ENCODE measurements around the gene FSTL4. TPM values are rescaled to one million over a fixed set of nuclear protein-coding genes. Genes with fewer than 3 reads are reported as not detected.

Gene FSTL4
- total RNA-seq, 4 donors from 2014 or later: 0.22 to 0.47 (median 0.27) TPM; not detected in 1

DNA sequence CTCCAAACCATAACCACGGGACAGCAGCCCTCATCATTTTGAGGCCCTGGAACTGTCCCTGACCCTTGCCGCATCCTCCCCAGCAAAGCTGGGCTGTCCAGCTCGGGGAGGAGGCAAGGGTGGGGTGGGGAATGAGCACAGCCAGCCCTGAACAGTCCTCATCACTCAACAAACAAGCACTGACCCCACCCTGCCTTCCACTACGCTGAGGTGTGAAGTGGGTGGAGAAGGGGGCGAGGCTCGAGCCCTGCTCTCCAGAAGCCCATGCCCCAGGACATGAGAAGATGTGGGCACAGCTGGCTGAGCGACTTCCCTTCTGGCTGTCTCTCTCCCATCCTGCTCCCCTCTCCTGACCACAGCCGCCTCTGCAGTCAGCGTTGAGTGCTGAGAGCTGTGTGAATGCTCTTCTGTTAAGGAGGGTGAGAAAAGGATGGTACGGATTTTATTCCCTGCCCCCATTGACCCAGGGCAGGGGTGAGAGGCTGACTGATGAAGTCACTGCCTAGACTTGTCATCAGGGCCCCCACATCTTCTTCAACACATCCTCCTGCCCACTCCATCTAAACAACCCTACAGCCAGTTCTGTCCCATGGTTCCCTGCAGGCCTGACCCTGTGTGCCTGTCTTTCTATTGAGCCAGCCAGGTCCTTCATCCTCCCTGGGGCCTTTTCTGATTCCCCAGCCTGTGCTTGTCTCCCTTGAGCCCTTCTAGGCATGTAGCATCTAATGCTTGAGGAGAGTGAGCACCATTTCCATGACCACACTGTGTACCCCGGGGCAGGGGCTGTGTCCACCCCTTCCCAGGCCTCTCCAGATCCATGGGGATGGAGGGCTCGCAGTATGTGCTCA, 276.0 kb downstream of the FSTL4 start:
- Histone ChIP-seq H3K27me3 (no peaks in the 10 kb centered on the region), H3K9me3 (no peaks in the 10 kb centered on the region), H3K36me3 (no peaks in the 10 kb centered on the region), H3K4me3 (no peak overlapping the region), H3K27ac (no peak overlapping the region), H3K4me1 (no peaks in the 10 kb centered on the region)
- TF ChIP-seq EP300 (IDR thresholded peaks at IDR 0.05) (no peak), POLR2AphosphoS5 (IDR thresholded peaks at IDR 0.05) (no peak), POLR2A (IDR thresholded peaks at IDR 0.05) (no peak)
- TF ChIP-seq, protein P1, sequence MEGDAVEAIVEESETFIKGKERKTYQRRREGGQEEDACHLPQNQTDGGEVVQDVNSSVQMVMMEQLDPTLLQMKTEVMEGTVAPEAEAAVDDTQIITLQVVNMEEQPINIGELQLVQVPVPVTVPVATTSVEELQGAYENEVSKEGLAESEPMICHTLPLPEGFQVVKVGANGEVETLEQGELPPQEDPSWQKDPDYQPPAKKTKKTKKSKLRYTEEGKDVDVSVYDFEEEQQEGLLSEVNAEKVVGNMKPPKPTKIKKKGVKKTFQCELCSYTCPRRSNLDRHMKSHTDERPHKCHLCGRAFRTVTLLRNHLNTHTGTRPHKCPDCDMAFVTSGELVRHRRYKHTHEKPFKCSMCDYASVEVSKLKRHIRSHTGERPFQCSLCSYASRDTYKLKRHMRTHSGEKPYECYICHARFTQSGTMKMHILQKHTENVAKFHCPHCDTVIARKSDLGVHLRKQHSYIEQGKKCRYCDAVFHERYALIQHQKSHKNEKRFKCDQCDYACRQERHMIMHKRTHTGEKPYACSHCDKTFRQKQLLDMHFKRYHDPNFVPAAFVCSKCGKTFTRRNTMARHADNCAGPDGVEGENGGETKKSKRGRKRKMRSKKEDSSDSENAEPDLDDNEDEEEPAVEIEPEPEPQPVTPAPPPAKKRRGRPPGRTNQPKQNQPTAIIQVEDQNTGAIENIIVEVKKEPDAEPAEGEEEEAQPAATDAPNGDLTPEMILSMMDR (IDR thresholded peaks at IDR 0.05): no peak
- ATAC-seq: no peak
- 67 to 68% methylated on average over 2 to 8 of the region's 12 CpGs for WGBS, 2 donors (ENCODE audit: low coverage in 1 of 2)

DNA sequence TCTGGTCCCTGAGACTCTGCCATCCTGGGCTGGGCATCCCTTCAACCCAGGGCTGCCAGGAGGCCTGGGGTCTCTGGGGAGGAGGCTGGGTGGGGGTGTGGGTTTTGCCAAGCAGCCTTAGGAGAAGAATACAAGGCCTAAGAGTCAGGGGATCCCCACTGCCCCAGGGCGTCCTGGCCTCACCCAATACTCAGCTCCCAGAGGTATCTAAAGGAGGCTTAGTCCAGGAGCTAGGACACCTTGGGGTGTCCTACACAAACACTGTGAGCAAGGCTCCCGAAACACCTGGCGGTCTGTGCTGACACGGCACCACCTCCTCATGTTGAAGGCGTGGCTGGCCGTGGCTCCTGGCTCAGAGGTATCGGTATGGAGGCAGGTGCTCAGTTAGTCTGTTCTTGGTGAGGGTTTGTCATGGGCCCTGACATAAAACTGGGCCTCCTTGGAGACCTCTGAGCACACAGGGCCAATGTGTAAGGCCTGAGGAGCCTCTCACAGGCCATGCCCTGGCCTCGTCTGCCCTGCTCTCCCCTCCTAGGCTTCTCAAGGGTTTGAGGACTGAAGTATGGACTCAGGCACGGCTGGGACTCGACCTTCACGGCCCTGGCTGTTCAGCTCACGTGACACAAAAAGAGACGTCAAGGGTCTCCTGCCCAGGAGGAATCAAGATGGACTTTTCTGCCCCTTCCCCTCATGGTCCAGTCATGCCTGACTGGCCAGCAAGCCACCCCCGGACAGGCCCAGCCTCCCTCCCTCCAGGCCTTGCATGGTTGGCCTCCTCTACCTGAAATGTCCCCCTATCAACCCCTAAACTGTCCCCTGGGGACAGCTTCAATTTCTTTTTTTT, 277.3 kb downstream of the FSTL4 start:
- 94 to 100% methylated on average over 1 to 6 of the region's 14 CpGs for WGBS, 2 donors (ENCODE audit: low coverage in 1 of 2)
- Histone ChIP-seq H3K36me3 (no peaks in the 10 kb centered on the region), H3K27me3 (no peaks in the 10 kb centered on the region), H3K27ac (no peak overlapping the region), H3K4me3 (no peak overlapping the region), H3K4me1 (no peaks in the 10 kb centered on the region), H3K9me3 (no peaks in the 10 kb centered on the region)
- TF ChIP-seq, protein P1 (IDR thresholded peaks at IDR 0.05): no peak
- TF ChIP-seq POLR2AphosphoS5 (IDR thresholded peaks at IDR 0.05) (no peak), POLR2A (IDR thresholded peaks at IDR 0.05) (no peak), EP300 (IDR thresholded peaks at IDR 0.05) (no peak)
- no peak for ATAC-seq

DNA sequence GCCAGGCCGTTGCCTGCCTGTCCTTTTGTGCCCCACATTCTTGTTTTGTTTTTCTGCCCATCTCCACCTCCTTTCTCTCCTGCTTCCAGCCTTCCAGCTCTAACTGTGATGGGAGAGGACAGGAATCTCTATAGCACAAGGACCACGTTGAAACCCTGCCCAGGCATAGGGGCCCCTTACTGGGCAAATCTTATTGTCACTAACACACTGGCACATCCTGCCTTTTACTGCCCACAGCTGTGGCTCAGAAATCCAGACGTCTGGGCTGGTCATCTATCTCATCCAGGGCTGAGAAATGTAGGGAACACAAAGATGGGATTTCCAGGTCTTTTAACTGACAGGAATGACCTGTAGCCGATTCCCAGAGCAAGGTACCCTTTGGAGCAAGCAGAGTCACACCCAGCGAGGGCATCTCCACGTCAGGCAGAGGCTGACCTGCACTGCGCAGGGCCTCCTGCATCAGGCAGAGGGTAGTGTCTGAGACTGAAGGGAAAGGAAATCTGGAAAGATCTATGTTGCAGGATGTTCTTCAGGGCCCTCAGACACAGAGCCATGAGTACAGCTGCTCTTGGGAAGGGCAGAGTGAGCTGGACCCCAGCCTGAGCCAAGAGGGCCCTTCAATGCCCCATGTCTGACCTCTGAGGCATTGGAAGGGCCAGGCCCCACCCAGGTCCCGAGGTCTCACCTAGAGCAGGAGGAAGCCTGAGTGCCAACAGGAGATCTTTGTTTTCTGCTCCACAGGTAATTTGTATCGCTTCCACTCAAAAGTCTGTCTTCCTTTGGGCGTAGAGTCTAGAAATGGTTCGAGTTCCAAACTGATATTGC, 278.8 kb downstream of the FSTL4 start:
- no peaks in the 10 kb centered on the region for H3K27me3 ChIP-seq
- no peak for ATAC-seq
- TF ChIP-seq, protein P1 (IDR thresholded peaks at IDR 0.05): no peak
- TF ChIP-seq EP300 (IDR thresholded peaks at IDR 0.05) (no peak), POLR2AphosphoS5 (IDR thresholded peaks at IDR 0.05) (no peak), POLR2A (IDR thresholded peaks at IDR 0.05) (no peak)
- no peak overlapping the region for H3K27ac ChIP-seq
- no peak overlapping the region for H3K4me3 ChIP-seq
- H3K9me3 ChIP-seq: no peaks in the 10 kb centered on the region
- H3K36me3 ChIP-seq: no peaks in the 10 kb centered on the region
- H3K4me1 ChIP-seq: no peaks in the 10 kb centered on the region
- 76 to 100% methylated on average over 4 to 8 of the region's 11 CpGs for WGBS, 2 donors (ENCODE audit: low coverage in 1 of 2)

DNA sequence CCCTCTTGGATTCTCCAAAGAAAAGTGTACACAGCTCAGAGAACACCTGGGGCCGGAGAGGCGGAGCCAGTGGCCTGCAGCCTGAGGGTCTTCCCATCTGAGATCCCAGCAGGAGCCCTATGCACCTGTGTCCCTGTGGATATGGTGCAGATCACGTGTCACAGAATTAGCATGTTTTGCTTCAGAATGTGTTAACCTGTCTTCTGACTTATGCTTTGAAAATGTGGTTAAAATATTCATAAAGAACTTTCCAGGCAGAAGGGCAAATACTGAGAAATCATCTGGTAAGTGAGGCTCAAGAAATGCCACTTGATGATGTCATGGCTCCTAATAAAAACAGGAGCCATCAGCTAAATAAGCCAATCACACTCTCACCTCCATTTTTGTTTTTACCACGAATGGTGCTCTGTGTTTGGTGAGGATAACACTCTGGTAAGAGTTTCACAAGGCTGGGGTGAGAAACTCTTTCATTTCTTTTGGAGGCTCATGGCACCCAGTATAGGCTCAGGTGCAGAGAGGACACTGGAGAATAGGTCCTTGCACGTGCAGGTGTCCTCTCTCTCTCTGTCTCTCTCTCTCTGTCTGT, 279.8 kb downstream of the FSTL4 start:
- Histone ChIP-seq H3K27me3 (no peaks in the 10 kb centered on the region), H3K4me1 (no peaks in the 10 kb centered on the region), H3K9me3 (no peaks in the 10 kb centered on the region), H3K4me3 (no peak overlapping the region), H3K36me3 (no peaks in the 10 kb centered on the region), H3K27ac (no peak overlapping the region)
- 56 to 86% methylated on average over 2 to 4 of the region's 5 CpGs for WGBS, 2 donors (ENCODE audit: low coverage in 1 of 2)
- no peak for ATAC-seq
- TF ChIP-seq POLR2AphosphoS5 (IDR thresholded peaks at IDR 0.05): no peak
- TF ChIP-seq, protein P1 (IDR thresholded peaks at IDR 0.05): no peak
